GM18511 (cell line): Measurements from ENCODE around the gene AHCTF1.

Experiments used
- ATAC-seq: cut with Tn5 transposase; IDR thresholded peaks from one replicate; pipeline ENCODE4 v1.9.1; 2021; ENCODE audit warnings: mild to moderate bottlenecking, moderate library complexity; ENCODE audit not compliant: unreplicated experiment

AHCTF1 gene

DNA sequence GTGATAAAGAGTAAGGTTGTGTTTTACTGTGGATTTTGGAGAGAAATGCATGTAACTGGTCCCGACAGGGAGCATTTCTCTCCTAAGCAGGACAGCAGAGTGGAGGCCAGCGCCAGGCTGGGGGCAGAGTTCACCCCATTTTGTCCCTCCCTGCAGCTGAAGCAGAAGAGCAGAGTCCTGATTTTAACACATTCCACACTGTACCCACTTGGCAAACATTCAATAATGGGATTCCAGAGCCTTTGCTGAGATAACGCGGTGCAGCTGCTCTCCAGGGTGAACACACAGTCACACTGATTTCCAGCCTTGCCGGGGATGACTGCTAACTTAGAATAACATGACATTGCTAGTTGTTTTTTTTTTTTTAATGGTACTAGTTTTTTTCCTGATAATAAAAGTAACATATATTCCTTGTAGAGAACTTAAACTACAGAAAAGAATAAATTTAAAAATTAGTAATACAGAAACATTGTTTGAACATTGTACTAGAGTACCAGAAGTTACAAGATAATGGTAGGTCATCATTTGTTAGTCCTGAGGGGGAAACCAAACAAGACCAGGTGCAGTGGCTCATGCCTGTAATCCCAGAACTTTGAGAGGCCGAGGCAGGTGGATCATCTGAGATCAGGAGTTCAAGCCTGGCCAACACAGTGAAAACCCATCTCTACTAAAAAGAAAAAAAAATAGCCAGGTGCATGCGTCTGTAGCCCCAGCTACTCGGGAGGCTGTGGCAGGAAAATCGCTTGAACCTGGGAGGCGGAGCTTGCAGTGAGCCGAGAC is 130.3 kb downstream of the AHCTF1 start:
- ATAC-seq = no peak

DNA sequence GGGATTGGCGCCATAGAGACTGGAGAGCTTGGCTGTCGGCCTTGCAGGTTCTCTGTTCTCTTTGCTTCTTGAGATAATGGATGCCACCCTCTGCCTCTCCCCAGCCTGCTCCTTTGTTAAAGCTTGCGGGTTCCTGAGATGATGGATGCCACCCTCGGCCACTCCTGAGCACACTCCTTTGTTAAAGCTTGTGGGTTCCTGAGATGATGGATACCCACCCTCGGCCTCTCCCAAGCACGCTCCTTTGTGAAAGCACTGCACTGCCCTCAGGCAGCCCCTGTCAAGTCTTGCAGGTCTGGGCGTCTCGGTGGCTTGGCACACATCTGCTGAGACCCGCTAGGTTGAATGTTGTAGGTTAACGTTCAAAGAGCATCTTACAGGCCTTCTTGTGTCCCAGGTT is 131.0 kb downstream of the AHCTF1 start:
- no peak for ATAC-seq

DNA sequence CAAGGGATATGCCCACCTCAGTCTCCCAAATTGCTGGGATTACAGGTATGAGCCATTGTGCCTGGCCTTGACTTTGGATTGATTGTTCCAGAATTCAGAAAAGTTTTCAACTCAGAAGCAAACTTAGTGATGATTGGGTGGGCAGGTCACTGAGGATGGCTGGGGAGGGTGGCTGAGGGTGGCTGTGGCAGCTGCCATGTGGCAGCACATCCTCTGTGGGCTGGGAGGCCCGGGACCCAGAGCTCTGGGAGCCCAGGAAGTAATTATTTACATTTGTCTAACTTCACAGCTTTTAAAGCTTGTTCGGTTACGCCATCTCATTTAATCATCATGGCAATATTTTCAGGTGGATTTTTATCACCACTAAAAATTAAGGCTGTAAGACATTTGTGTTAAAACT is 131.4 kb downstream of the AHCTF1 start:
- ATAC-seq = no peak

DNA sequence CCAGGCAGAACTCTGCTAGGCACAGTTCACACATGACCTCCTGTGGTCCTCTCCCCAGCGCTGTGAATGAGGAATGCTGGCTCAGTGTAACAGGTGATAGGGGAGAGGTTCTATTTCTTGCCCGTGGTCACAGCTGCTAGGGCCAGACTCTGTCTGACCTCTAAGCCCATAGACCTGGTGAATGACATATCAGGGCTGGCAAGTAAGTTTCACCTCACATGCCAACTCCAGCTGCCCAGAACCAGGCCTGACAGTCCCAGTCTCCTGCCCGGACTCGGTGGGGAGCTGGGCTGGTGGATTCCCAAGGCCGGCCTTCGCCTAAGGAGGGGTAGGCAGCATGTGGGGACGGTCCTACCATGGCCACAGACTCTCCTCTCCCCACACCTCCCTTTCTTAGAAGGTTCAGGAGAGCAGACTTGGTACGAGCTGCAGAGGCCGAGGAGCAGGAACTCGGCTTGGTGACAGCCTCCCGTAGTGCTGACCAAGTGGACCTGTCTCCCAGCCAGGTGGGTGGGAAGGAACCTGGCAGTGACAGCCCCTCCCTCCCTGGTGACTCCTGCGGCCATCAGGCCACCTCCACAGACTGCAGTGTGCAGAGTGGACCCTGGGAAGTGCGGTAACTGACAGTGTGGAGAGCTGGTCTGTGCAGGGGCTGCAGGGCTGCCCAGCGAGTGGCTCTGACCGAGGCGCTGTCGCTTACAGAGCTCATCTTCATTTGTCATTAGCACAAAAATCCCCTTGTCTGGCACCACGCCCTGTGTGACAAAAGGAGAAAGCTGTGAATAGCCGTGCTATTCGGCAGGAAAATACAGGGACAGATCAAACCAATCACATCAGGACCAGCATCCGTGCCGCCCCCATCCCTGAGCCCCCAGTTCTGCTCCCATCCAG is 132.9 kb downstream of the AHCTF1 start:
- no peak for ATAC-seq

DNA sequence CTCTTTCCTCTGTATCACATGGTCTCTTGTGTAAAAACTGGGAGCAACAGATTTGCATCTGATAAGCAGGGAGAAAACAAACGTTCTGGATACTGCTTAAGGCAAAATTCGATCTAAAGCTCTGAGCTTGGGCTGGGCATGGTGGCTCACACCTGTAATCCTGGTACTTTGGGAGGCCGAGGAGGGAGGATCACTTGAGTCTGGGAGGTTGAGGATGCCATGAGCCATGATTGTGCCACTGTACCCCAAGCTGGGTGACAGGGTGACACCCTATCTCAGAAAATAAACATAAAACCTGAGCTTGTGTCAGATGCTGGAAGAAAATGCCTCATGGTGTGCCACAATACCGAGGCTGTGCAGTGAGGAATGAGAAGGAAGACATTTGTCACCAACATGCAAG is 133.6 kb downstream of the AHCTF1 start:
- no peak for ATAC-seq

DNA sequence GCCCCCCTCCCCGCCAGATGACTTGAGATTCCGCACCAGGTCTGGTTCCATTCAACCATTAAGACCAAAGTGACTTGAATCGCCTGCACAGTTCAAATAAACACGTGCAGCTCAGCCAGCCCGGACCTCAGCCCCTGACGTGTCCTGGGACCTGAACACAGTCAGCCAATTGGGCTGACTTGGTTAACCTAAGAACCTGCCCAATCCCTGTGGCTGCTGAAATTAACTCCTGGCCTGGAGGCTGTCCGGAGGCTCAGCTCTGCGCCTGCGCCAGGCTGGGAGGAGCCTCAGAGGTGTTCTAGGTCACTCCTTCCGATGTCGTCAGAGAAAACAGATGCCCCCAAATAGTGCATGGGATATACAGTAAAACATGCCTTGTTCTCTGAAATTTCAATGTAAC is 134.2 kb downstream of the AHCTF1 start:
- no peak for ATAC-seq

DNA sequence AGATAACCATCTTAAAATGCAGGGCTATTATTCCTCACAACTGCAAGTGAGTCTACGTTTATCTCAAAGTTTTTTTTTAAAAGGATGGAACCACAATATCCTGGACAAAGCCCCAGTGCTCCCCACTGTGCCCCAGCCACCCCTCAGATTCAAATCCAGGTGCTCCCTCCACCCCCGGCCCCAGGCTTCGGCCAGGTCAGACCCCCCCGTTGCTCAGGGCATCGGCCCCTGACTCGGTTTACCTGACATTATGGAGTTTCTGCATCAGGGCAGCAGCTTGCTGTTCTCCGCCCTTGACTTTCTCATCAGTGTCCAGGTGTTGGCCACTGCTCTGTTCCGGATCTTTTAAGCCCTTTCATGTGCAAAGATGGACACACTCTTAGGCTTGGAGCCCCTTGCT is 134.6 kb downstream of the AHCTF1 start:
- no peak for ATAC-seq

DNA sequence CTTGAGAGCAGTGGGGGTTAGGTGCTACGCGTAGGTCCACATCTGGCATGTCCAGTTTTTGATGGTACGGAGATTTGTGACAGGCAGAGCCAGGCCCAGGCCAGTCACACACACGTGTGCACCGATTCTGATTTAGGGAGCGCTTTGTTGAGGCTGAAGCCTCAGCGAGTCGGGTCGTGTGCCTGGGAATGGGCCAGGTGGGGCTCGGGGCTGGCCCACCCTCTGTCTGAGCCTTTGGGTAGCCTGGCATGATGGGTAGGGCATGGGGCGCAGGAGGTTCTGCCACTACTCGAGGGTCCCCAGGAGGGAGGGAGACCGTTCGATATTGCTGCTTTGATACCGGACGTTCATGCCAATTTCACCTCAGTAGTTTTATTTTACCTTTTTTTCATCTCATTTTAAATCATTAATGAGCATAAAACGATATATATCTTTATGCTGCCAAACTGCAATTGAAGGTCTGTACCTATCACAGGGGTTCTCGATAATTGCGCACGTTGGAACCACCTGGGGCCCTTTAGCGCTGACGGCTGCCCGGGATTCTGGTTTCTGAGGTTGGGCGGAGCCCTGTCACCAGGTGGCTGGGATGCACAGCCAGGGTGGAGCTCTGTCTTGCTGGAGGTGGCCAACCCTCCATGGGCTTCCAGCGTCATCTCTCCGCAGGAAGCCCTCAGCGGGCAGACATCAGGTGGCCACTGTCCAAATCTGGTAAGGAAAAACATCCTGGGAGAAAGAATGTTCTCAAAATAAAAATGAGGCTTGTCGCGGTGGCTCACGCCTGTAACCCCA is 135.6 kb downstream of the AHCTF1 start:
- ATAC-seq = no peak

DNA sequence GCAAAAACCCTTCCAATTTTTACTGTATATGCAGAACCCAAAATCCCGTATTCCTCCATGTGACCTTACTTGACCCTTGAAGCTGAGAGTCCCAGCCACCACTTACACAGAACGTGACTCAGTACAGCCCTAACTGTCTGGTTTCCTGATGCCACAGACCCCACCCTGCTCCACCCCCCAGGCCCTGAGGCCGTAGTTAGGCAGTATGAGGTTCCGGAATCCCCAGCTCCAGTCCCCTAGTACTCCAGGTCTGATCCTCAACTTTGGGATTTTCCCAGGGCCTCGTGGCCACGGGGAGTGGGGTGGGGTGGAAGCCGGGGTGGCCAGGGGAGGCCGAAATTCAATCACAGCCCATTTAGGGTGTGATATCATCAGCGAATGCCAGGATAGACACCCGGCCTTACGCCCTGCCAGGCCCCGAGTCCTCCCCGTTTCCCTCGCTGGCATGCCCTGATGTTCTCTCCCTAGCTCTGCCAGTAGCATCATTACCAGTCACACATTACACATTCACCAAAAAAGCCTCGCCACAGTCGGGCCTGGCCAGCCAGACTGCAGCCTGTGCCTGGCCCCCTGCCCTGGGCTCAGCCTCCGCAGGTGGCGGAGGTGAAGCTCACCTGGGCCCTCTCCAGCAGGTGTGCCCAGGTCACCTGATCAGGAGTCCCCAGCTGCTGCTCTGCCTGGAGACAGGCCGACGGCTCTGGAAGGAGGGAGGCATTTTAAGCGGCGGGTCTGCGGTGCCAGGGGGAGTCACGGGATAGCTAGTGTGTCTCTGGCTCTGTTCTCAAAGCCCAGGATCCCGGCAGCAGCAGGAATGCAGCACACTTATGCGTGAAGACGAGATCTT is 136.7 kb downstream of the AHCTF1 start:
- ATAC-seq = no peak

DNA sequence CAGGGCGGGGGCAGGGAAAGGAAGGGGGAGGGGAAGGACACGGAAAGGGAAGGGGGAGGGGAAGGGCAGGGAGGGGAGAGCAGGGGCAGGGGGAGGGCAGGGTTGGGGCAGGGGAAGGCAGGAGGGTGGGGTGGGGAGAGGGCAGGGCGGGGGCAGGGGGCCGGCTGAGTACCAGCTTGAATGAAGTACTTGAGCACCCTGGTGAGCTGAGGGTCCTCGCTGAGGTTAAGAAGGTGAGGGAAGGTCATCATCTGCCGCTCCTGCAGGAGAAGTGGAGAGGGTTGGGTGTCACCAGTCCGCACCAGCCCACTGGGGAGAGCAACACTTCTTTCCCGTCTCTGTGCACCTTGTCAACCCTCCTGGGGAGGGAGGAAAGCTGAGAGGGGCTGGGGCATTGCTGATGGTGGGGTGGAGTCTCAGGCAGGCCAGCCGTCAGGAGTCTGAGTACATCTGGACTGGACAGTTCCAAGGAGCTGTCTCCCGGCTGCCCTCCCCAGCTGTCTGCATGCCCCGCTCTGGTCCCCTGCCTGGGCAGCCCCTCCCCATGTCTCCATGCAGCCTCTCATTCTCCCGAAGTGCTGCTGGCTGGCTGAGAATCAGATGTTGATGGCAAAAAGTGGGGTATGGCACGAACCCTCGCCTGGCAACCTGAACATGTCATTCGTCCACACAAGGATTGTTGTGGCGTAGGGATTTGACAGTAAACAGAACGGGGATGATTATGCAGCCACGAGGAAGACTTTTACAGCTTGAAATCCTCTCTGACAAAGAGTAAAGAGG is 137.5 kb downstream of the AHCTF1 start:
- no peak for ATAC-seq

DNA sequence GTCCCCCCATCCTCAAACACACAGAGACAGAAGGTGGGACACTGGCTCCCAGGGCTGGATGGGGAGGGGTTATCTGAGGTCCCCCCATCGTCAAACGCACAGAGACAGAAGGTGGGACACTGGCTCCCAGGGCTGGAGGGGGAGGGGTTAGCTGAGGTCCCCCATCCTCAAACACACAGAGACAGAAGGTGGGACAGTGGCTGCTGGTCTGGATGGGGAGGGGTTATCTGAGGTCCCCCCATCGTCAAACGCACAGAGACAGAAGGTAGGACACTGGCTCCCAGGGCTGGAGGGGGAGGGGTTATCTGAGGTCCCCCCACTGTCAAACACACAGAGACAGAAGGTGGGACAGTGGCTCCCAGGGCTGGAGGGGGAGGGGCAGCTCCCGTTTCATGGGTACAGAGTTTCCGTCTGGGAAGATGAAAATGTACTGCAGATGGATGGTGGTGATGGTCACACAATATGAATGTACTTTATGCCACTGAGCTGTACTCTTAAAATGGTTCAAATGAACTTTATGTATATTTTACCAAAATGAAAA is 138.3 kb downstream of the AHCTF1 start:
- ATAC-seq = no peak

DNA sequence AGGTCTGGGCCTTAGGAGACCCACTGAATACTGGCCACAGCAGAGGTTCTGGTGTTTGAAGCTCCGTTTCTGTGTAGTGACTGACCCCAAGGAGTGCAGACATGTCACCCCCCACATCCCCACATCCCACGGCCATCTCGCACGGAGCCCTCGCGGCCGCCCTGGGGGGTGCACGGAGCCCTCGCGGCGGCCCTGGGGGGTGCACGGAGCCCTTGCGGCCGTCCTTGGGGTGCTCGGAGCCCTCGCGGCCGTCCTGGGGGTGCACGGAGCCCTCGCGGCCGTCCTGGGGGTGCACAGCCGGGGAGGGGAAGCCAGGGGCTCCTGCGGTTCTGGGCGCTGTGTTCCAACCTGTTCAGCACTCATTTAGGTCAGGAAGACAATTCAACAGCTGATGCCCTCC is 139.1 kb downstream of the AHCTF1 start:
- ATAC-seq = no peak

DNA sequence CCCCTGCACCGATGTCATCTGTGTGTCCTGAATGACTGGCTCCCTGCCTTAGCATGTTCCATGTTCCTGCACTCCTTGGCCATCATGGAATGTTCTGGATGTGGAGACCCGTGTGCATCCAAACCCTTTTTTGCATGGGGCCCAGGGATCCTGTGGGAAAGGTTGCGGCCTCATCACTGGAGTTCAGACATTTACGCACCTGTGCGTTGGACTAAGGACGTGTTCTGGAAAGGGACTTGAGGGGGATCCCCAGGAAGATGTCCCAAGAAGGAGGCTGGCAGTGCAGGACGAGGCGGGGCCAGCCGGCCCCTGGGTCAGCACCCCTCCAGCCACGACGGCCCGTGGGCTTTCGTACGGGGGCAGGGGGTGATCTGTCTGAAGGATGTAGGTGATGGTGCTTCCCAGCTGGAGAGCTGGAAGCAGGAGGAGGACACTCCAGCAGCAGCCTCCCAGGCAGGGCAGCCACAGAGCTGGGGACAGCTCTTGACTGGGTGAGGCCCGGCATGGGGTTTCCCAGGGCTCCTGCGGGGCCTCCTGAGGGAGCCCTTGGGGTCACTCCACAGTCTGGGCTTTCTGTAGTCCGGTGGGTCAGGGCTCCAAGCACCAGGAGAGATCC is 140.3 kb downstream of the AHCTF1 start:
- no peak for ATAC-seq

DNA sequence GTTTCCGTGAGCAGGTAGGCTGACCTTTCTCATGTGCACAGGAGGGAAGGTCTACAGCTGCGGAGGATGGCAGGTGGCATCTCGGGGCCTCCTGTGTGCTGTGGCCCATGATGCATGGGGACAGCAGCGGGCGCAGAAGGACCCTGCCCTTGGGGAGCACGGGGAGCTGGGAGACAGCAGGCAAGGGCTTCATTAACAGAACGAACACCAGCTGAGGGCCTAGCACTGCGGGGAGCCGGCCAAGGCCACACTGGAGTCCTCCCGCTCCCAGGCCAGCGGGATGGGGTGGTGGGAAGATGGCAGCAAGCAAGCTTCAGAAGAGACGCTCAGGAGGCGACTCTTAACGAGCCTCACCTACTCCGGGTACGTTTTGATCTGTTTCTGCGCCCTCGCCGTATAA is 140.9 kb downstream of the AHCTF1 start:
- no peak for ATAC-seq

DNA sequence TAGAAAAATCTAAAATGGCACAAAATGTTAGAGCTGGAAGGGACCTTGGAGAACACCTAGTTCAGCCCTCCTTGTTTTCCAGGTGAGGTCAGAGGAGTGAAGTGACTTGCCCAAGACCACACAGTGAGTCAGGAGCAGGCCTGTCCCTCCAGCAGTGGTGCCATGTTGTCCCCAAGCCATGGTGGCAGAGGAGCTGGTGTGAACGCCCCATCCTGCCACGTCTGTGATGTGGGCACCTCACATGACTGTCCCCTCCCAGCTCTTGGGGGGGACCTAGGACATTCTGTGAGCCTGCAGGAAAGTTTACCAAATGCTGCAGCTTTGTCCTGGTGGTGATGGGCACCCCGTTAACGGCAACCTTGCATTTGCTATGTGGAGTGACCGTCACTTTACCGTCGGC is 141.4 kb downstream of the AHCTF1 start:
- no peak for ATAC-seq

DNA sequence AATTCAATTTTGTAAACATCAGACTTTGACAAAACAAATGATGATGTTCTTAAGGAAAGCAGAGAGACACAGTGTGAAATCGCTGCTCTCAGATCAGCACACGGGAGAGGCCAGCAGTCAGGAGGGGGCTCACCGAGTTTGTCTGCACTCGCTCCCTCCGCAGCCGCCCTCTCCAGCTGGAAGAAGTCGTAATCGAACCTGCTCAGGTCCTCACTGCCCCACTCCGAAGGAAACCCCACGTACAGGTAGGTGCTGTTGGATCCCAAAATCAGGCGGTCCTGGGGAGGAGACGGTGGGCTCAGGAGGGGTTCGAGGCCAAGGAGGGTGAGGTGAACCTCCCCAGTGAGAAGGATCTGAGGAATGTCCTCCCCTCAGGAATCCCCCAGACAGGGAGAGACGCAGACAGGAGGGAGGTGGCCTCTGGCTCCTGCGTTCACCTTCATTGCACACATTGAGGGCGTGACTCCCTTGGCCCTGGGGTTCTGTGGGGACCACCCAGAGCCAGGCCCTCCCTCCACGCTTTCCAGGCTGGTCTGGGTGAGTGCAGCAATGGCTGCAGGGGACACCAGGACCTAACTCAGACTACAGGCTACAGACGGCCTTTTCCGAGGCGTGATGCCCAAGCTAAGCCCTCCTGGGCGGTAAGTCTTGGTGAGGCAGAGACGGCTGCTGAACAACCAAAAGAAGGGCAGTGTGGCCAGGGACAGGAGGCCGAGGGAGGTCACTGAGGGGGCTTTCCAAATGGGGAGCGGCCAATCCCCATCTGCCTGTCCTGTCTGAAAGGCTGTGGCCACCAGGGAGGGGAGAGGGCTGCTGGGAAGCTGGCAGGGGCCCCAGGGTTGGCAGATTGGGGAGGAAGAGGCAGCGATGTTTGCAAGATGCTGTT is 142.1 kb downstream of the AHCTF1 start:
- ATAC-seq = no peak
